Fibroblast of lung (primary cell): ENCODE results near the gene LRRC3C. TPM values are rescaled to one million over a fixed set of nuclear protein-coding genes. Genes with fewer than 3 reads are reported as not detected.
"Not testable (repeated sequence)": the region's sequence is repeated elsewhere in the genome, so short reads cannot be mapped to it uniquely, and the experiment has no call there.

Experiments used
- DNase-seq, 2 donors: peaks; one replicate each; pipeline versions ENCODE4 v3.0.0 to v3.0.0-alpha.2; 2010; ENCODE audit warnings: low read depth in 2 of 2
- H2AFZ ChIP-seq: 2 replicates; pipeline ENCODE4 v1.5.1; 2012; ENCODE audit warnings: low read length, control low read depth, inconsistent platforms
- H3K27ac ChIP-seq: 2 replicates; pipeline ENCODE4 v1.5.1; 2011; ENCODE audit warnings: low read length, control low read depth; ENCODE audit not compliant: insufficient read depth
- H3K27me3 ChIP-seq: 2 replicates; pipeline ENCODE4 v1.5.1; 2011; ENCODE audit warnings: mild to moderate bottlenecking, low read length; ENCODE audit not compliant: control insufficient read depth, insufficient read depth
- H3K36me3 ChIP-seq: 2 replicates; pipeline ENCODE4 v1.5.1; 2011; ENCODE audit warnings: low read length; ENCODE audit not compliant: control insufficient read depth, insufficient read depth
- H3K4me1 ChIP-seq: 2 replicates; pipeline ENCODE4 v1.5.1; 2011; ENCODE audit warnings: low read length; ENCODE audit not compliant: control insufficient read depth, insufficient read depth; ENCODE audit errors: extremely low read depth
- H3K4me2 ChIP-seq: 2 replicates; pipeline ENCODE4 v1.5.1; 2011; ENCODE audit warnings: low read length, control low read depth; ENCODE audit not compliant: insufficient read depth; ENCODE audit errors: extremely low read depth
- H3K4me3 ChIP-seq, 4 experiments: fragments of 200-600 bp in 1 of 4; sonication (generic) in 1 of 4; replicated peaks in 1 of 4; 2 replicates each; pipeline ENCODE4 v1.5.1; 2011 to 2016; ENCODE audit warnings: low read length in 4 of 4, low read depth in 3 of 4, mild to moderate bottlenecking in 3 of 4, control low read depth in 2 of 4, inconsistent platforms in 1 of 4, mixed read lengths in 1 of 4; ENCODE audit not compliant: insufficient read depth in 1 of 4; ENCODE audit errors: control extremely low read depth in 1 of 4
- H3K79me2 ChIP-seq: 2 replicates; pipeline ENCODE4 v1.5.1; 2012; ENCODE audit warnings: mild to moderate bottlenecking, low read length, inconsistent platforms; ENCODE audit not compliant: control insufficient read depth, insufficient read depth
- H3K9ac ChIP-seq: 2 replicates; pipeline ENCODE4 v1.5.1; 2011; ENCODE audit warnings: mild to moderate bottlenecking, low read length, control low read depth; ENCODE audit not compliant: insufficient read depth
- H3K9me3 ChIP-seq: 2 replicates; pipeline ENCODE4 v1.5.1; 2012; ENCODE audit warnings: low read depth, low read length; ENCODE audit not compliant: control insufficient read depth, insufficient read depth
- H4K20me1 ChIP-seq: 2 replicates; pipeline ENCODE4 v1.5.1; 2011; ENCODE audit warnings: low read length; ENCODE audit not compliant: control insufficient read depth, insufficient read depth; ENCODE audit errors: extremely low read depth
- CTCF ChIP-seq, 2 donors: IDR thresholded peaks in 1 of 2; conservative IDR thresholded peaks in 1 of 2; 1 replicate in 1 of 2; 2 replicates in 1 of 2; pipeline ENCODE4 v1.5.1; 2011 to 2012; ENCODE audit warnings: low read length in 2 of 2, control low read depth in 1 of 2, inconsistent platforms in 1 of 2, low read depth in 1 of 2, mild to moderate bottlenecking in 1 of 2
- EZH2 ChIP-seq: IDR thresholded peaks from 2 replicates; pipeline ENCODE4 v1.5.1; 2012; ENCODE audit warnings: low read length, control low read depth, mild to moderate bottlenecking; ENCODE audit errors: missing control alignments
- polyA plus RNA-seq, 2 donors: library from polyadenylated mRNA; depleted of rRNA in 1 of 2; stranded (reverse) in 1 of 2; unstranded in 1 of 2; fragments of >200 nt; gene quantifications; 2 replicates each; pipeline ENCODE4 v1.2.1, GENCODE V29; 2011 to 2012; ENCODE audit warnings: missing spikeins in 1 of 2
- total RNA-seq: library from RNA; depleted of rRNA; stranded (reverse); fragments of >200 nt; gene quantifications from 2 replicates; pipeline ENCODE4 v1.2.1, GENCODE V29; 2014

LRRC3C gene
- total and polyA plus RNA-seq, 2 donors (not counting 1 experiment from before 2014, with no cell fraction given): not detected

DNA sequence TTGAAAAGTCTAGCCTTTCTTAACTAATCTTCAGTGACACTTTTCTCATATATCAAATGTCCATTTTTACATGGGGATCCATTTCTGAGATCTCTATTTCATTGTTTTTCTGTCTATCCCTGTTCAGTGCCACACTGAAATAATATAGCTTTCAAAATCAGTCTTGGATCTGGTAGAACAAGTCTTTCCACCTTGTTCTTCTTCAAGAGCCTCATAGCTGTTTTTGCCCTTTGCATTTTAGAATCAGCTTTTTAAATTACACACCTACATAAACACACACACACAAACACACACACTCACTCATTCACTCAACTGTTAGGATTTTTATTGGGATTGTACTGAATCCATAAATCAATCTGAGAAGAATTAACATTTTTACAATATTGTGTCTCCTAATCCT lies 28.3 kb upstream of the LRRC3C start:
- Histone ChIP-seq H3K9me3 (no peaks in the 10 kb centered on the region), H3K27me3 (no peaks in the 10 kb centered on the region), H3K9ac (no peak overlapping the region), H3K79me2 (no peaks in the 10 kb centered on the region), H4K20me1 (no peaks in the 10 kb centered on the region), H2AFZ (no peak overlapping the region), H3K27ac (no peak overlapping the region), H3K36me3 (no peaks in the 10 kb centered on the region), H3K4me2 (no peak overlapping the region), H3K4me1 (peaks cover 2% of the 10 kb centered on the region), H3K4me3 (no peak overlapping the region)
- TF ChIP-seq CTCF (conservative IDR thresholded peaks at IDR 0.05 in 1 of 2, IDR thresholded peaks at IDR 0.05 in 1 of 2; ENCODE audit: low read depth in 1 of 2, low read length in 2 of 2) (no peak), EZH2 (no peak)
- no peak for DNase-seq

DNA sequence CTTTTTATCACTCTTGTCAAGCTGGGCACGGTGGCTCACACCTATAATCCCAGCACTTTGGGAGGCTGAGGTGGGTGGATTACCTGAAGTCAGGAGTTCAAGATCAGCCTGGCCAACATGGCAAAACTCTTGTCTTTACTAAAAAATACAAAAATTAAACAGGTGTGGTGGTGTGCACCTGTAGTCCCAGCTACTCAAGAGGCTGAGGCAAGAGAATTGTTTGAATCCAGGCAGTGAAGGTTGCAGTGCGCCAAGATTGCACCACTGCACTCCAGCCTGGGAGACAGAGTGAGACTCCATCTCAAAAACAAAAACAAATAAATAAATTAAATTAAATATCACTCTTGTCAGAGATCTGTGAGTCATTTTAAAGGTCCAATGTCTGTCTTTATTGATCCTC lies 25.5 kb upstream of the LRRC3C start:
- not testable (repeated sequence) for DNase-seq, H3K27ac ChIP-seq, H3K27me3 ChIP-seq, H3K79me2 ChIP-seq, H2AFZ ChIP-seq, H3K9ac ChIP-seq, H3K4me1 ChIP-seq, H3K4me2 ChIP-seq, H3K4me3 ChIP-seq, H3K9me3 ChIP-seq, H4K20me1 ChIP-seq, H3K36me3 ChIP-seq

DNA sequence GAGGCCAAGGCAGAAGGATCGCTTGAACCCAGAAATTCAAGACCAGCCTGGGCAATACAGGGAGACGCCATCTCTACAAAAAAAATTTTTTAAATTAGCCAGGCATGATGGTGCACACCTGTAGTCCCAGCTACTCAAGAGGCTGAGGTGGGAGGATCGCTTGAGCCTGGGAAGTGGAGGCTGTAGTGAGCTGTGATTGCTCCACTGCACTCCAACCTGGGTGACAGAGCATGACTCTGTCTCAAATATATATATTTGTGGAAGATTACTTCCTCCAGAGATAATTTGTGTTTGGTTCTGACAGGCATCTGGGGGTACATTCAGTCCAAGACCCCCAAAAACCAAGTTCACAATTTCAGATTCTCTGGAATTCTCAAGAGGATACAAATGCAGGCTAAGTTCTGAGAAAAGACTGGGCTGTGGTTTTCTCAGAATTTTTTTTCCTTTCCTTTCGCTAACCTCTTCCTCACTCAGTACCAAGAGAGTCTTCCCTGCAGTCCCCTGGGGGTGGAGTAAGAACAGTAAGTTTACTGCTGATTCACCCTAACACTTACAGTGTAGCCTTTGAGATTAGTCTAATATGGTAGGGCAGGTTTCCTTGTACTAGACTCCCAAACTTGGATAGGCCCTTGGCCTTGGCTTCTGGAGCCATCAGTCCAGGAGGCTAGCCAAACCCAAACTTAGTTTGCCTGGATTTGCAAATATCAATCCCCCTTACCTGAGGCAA lies 24.2 kb upstream of the LRRC3C start:
- Histone ChIP-seq H3K27me3 (no peaks in the 10 kb centered on the region), H3K27ac (no peak overlapping the region), H3K4me3 (no peak overlapping the region), H3K79me2 (no peaks in the 10 kb centered on the region), H3K9ac (no peak overlapping the region), H3K9me3 (no peaks in the 10 kb centered on the region), H3K4me2 (no peak overlapping the region), H2AFZ (no peak overlapping the region), H4K20me1 (no peaks in the 10 kb centered on the region), H3K36me3 (no peaks in the 10 kb centered on the region), H3K4me1 (peaks cover 2% of the 10 kb centered on the region)
- TF ChIP-seq EZH2 (no peak), CTCF (conservative IDR thresholded peaks at IDR 0.05 in 1 of 2, IDR thresholded peaks at IDR 0.05 in 1 of 2; ENCODE audit: low read depth in 1 of 2, low read length in 2 of 2) (no peak)
- no peak for DNase-seq
